CD4-positive, alpha-beta T cell treated with Interleukin-6 for 4 hours (primary cell): ENCODE data around the gene ACAD11.
"Not testable (repeated sequence)": the region's sequence is repeated elsewhere in the genome, so short reads cannot be mapped to it uniquely, and the experiment has no call there.

ENCODE experiments used
- DNase-seq: peaks from one replicate; pipeline ENCODE4 v3.0.0-alpha.2; 2020; ENCODE audit warnings: mixed read lengths

Gene ACAD11

DNA sequence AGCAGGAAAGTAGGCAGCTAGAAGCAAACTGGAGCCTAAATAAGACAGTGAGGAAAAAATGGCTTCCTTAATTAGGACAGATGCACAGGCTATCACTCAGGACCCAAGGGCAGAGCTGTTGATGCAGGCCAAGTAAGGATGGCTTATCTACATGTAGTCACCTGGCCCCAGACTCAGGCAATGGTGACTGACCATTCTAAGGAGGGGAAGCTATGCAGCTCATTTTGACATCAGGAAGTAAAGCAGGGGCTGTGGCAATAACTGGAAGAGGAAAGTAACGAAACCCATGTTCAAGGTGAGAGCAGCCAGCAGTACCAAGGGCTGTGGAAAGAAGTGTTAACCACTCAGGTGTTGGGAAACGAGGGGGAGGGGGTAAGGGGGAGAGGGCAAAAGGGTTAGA lies 16.2 kb downstream of the ACAD11 start:
- DNase-seq, result no peak

DNA sequence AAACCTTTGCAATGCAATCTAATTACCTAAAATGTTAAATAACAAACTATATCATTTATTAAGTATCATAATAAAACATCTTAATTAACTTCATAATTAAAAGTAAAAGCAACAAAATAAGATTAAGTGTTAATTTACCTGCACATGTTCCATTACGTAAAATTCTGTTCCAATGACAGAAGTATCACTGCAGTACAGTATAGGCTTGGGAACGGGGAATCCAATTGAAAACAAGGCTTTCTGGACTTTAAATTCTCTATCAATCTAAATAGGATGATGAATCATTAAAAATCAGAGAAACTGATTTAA lies 17.1 kb downstream of the ACAD11 start:
- DNase-seq, result no peak

DNA sequence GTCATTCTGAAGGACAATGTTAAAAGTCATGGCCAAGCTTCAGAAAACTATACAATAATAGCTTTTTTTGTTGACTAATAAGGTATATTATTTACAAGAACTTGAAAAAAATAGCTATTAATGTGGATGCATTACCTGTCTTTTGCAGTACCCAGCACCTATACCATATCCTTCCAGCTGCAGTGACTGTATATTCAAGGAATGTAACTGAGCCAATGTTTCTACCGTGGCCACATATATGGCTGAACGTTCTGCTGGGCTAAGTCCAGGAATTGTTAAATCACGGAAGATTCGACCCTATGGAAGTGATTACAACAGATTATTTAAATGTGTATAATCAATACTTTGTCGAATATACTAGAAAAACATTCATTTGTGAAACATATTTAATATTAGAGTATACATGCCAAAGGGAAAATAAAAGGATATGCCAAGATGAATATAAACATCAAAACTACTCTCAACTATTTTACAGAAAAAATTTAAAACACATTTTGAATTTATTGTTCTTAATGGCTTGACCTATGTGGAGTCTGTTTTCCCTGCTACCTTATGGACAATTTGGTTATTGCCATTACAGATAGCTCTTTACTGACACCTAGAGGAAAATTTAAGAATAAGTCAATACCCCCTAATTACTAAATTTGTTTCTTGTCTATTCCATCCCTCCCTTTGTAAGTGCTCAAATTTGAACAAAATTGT lies 17.6 kb downstream of the ACAD11 start:
- DNase-seq, result no peak

DNA sequence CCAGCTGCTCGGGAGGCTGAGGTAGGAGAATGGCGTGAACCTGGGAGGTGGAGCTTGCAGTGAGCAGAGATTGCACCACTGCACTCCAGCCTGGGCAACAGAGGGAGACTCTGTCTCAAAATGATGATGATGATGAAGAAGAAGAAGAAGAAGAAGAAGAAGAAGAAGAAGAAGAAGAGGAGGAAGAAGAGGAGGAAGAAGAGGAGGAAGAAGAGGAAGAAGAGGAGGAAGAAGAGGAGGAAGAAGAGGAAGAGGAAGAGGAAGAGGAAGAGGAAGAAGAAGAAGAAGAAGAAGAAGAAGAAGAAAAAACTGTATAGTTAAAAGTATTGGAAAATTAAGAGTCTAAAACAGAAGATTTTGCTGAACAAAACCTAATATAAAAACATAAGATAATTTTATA lies 18.2 kb downstream of the ACAD11 start:
- not testable (repeated sequence) for DNase-seq

DNA sequence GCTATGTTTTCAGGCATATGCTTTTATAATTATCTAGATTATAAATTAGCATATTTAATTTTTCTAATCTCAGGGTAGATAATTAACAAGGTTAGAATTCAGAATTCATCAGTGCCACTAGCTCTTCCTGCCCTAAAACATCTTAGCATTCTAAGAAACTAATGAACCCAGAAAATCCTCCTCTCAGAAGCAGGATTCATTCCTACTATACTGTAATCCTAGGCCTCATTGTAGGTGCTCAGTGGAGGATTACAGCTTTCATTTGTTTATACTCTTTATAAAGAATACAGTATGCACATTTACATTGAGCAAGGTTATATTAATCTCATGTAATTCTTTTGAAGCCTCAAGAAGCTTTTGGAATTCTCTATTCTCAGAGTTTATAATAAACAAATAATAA lies 20.9 kb downstream of the ACAD11 start:
- DNase-seq, result no peak

DNA sequence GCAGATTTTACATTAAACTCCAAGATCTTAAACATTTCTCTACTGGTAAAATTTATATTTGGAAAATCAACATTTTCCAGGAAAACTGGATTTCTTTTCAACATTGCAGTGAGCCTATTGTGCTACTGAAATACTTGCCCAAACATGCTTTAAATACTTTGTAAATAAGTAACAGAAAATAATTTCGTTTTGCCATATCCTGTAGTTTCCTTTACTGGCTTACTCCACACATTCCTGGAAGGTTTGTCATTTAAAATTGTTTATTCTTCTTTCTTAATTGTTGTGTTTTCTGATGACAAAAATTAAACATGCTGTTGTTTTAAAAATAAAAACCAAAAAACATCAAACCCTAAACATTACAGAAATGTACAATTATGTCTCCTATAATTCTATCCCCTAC lies 22.0 kb downstream of the ACAD11 start:
- no peak for DNase-seq

DNA sequence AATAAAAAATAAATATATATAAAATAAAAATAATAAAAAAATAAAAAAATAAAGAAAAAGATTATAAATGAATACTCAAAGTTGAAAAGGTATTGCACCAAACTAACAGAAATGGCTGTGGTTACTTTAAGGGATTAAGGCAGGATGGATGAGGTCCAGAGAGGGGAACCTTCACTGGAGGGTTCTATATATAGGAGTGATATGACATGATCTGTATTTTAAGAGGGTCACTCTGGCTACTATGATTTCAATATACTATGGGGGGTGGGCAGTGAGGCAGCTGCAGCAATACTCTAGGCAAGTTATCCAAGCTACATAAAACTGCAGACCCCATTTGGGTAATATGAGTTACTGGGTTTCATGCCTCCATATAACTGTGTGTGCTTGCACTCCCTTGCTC lies 24.6 kb downstream of the ACAD11 start:
- DNase-seq, result no peak

DNA sequence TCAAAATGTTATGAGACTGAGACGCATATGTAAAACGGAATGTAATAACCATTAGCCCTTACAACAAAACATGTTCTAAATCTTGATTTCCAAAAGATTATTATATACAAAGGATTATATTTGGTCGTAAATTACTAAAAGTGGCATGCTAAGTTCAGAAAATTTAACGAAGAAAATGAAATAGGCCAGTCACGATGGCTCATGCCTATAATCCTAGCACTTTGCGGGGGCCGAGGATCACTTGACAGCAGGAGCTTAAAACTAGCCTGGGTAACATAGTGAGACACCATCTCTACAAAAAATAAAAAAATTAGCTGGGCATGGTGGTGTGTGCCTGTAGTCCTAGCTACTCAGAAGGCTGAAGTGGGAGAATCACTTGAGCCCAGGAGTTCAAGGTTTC lies 29.0 kb downstream of the ACAD11 start:
- DNase-seq, result no peak

DNA sequence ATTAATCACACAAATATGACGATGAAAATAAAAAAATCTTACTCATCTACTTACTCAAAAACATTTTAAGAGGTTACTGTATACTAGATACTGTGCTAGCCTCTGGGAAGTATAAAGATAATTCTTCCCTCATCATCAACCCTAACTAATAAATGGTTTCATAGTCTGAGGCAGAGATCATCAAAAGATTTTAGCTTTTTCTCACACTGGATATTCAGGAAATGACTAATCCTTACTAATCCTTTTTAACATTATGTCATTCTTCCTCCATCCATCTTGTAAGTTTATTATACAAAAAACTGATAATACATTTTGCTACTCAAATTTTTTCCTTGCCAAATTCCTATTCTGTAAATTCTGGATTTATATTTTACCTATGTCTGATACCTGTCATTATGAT lies 29.7 kb downstream of the ACAD11 start:
- DNase-seq, result no peak

DNA sequence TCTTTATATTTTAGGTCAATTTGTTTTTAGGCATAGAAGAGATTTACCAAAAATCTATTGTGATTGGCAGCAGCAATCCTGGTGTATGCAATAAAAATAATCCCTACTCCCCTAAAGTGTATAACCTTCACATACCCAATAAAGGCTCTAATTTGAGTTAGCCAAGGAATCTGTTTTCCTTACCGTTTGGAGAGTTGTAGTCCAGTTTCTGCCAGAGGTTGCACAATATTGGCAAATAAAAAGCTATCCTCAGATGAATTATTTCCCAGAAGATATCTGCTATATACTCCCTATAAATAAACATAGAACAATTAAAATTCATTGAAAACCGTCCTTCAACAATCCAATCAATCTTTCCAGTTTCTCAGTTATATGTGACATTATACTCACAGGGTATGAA lies 31.5 kb downstream of the ACAD11 start:
- DNase-seq, result no peak

DNA sequence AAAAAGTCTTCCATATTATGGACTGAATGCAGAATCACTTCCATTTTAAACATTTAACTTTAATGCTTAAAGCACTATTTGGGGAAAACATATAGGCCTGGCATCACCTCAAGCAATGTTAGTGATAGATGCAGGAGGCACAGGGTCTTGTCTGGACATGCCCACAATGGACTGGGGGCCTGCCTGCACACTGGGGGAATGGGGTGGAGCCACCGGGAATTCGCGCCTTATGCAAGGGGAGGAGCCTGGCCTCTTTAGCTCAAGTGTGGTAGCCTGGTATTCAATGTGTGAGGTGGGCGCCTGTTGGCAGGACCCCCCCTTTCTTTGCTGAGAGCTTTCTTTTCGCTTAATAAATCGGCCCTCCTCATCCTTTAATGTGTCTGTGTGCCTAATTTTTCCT lies 32.7 kb downstream of the ACAD11 start:
- no peak for DNase-seq

DNA sequence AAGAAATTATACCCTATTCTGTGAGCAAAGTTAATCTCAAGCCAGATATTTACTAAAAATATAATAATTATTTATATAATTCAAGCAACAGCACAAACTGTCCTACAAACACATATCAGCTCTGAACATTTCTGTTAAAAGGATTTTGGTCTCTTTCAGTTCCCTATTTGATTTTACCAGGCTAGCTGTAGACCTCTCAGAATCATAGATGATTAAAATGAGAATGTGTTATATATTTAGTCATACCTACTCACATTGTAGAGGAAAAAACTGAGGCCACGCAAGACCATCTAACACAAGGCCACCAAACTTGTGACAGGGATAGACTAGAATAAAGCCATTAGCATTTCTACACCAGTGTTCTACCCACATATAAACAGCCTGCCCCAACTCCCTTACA lies 34.0 kb downstream of the ACAD11 start:
- no peak for DNase-seq

DNA sequence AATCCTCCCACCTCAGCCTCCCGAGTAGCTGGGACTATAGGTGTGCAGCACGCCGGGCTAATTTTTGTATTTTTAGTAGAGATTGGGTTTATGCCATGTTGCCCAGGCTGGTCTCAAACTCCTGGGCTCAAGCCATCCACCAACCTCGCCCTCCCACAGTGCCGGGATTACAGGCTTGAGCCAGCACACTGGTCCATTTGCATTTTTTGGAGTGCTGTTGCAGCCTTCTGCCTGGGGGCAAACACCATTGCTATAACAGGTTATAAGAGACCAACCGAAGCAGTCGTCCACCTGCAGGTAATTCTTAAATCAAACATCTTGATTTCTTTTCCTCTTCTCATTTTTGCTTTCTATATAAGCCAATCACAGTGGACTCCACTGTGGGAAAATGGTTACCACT lies 34.8 kb downstream of the ACAD11 start:
- DNase-seq, result no peak

DNA sequence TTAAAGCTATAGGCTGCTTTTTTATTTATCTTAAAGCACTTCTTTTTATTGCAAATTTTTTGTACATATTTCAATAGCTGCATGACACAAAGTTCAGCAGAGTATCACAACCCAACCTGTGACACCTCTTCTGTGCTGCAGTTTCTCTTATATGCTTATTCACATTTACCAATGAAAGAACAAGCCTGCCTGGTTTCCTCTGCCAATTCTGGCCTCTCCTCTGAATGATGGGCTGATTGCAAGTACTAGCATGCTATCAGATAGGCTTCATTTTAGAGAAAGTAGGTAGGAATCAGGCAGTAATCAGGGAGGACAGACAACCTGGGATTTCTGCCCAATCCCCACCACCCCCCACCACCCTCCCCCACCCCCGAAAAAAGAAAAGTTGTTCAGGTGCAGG lies 36.0 kb downstream of the ACAD11 start:
- DNase-seq, result no peak

DNA sequence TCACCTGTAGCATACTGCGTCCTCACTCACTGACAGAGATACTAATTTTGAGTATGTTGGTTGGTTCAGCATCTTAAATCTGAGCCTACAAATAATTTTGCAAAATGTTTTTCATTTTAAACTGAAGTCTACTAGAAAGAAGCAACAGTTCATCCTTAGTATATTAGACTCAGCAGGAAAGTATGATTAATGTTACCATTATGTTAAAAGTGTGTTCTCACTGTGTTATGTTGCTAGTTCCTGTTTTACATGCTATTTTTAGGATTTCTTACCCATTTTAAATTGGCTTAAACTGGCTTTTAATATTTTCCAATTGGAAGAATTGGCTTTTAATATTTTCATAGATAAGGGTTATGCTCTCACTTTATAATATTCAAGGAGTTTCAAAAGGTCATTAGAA lies 36.8 kb downstream of the ACAD11 start:
- no peak for DNase-seq

DNA sequence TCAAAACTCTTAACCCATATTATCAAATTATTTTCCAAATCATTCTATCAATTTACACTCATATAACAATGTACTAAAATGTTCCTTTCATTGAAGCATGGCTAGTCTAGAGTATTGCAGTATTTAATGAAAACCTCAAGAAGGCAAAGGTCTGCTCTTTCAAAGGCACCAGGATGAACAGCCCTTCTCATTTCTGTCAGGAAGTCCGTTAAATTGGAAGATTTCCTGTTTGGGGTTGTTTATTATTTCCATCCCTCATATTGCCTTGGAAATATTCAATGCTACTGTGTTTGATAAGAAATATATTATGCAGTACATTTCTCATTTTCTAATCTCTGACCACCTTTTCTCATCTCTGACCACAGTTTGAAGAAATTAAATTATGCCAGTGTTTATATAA lies 37.5 kb downstream of the ACAD11 start:
- no peak for DNase-seq

DNA sequence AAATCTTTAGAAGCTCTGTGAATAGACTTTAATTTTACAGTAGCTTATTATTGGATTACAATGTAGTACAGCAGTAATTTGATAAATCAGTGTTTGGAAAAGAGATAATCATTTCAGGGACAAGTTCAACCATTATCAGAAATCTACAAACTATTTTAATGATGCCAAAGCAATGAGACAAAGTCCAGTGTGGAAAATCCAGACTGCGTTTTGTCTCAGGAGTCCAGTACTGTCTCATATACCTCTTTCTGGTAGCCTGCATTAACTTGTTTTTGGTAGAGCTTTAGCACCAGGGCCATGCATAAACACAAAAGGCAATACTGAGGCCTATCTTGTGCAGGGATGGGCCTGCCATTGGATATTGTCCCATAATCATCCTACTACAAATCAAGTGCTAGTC lies 42.8 kb downstream of the ACAD11 start:
- DNase-seq, result no peak

DNA sequence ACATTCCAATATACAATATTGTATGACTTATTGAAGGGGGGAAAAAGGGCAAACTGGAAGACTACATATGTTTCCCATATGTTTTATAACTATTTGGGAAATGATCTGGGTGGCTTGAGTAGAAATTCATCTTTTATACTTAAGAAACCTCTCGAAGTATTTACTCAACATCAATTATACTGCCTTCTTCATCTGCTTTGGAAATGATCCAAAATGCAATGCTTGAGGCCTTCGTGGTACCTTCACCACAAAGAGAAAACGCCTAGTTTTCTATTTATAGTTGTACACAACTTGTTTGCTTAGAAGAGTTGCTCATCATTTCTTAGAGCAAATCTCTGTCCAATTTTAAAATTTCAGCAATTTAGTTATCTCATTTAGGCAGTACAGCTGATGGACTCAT lies 43.7 kb downstream of the ACAD11 start:
- DNase-seq, result no peak

DNA sequence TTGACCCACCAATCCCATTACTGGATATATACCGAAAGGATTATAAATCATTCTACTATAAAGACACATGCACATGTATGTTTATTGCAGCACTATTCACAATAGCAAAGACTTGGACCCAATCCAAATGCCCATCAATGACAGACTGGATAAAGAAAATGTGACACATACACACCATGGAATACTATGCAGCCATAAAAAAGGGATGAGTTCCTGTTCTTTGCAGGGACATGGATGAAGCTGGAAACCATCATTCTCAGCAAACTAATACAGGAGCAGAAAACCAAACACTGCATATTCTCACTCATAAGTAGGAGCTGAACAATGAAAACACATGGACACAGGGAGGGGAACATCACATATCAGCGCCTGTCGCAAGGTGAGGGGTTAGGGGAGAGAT lies 44.3 kb downstream of the ACAD11 start:
- not testable (repeated sequence) for DNase-seq

DNA sequence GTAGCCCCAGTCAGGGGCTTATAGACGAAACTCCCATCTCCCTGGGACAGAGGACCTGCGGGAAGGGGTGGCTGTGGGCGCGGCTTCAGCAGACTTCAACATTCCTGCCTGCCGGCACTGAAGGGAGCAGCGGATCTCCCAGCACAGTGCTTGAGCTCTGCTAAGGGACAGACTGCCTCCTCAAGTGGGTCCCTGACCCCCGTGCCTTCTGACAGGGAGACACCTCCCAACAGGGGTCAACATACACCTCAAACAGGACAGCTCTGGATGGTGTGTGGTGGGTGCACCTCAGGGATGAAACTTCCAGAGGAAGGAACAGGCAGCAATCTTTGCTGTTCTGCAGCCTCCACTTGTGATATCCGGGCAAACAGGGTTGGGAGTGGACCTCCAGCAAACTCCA lies 53.0 kb downstream of the ACAD11 start:
- DNase-seq, result not testable (repeated sequence)

DNA sequence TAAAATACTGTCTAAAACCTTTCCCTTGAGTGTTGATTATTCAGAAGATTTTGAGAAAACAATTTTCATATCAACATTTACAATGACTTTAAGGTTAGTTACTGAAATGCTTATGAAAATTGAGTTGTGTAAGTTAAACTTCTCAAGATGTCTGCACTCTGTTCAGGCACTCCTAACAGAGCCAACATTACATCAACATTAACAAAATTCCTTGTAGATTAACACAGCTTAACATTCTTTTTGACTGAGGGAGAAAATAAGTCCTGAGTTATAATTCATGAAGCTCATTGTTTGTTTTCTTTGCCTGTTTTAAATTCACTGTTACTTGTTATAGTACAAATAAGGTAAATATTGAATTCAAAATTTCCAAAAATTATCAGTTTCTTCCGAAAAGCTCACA lies 53.5 kb downstream of the ACAD11 start:
- no peak for DNase-seq

DNA sequence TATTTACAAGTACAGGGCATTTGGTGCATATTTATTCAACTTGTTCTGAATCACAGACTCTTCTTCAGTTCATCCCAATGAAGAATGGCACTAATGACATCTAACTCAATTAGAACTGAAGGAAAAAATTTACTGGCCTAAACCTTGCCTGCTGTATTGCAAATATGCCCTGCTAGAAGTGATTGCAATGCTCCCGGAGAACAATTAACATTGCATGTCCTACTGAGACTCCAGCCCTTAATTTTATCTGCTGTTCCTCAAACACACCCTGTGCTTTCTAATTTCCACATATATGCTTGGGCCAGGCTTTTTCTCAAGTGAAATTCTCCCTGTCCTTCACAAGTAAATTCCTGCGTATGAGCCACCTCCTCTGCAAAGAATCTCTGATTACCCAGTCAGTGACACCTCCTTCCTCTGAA lies 54.2 kb downstream of the ACAD11 start:
- no peak for DNase-seq

DNA sequence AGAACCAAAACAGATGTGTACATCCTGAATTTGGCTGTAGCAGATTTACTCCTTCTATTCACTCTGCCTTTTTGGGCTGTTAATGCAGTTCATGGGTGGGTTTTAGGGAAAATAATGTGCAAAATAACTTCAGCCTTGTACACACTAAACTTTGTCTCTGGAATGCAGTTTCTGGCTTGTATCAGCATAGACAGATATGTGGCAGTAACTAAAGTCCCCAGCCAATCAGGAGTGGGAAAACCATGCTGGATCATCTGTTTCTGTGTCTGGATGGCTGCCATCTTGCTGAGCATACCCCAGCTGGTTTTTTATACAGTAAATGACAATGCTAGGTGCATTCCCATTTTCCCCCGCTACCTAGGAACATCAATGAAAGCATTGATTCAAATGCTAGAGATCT lies 59.0 kb downstream of the ACAD11 start:
- DNase-seq, result not testable (repeated sequence)

DNA sequence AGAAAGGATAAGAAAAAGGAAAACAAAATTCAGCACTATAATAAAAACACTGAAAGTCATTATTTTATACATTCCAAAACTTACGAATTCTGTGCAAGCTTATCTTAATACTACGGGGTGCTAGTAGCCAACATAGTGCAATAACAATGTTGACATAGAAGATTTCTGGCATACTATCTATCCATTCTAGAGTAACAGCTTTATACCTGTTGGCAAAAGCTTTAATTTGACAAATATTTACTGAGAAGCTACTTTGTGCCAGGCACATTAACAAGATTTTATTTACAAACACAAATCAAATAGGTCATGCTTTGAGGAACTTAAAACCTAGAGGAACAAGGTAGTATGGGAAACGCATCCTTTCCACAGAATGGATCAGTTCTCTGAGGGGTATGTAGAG lies 61.4 kb downstream of the ACAD11 start:
- DNase-seq, result no peak

DNA sequence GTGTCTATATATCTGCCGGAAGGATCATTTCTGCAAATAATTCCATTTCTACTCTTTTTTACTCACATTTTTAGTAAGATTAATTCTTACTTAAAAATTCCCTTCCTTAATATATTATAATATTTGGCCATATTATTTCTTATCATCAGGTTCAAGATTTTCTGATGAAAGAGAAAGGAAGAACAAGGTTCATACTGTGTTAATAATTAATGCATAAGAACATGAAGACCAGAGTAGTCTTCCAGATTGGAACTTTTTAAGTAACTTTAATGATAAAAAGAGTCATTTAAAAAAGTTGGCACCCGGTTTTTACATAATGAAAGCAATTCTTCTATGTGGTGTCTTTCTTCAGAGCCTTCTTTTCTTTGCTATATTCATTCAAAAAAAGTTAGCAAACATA lies 61.9 kb downstream of the ACAD11 start:
- no peak for DNase-seq
